ENCODE results near the gene ZDHHC24.

Gene ZDHHC24

GRCh38 chr11:66556086-66556485 is 10.2 kb upstream of the ZDHHC24 start:
- H3K9ac ChIP-seq (ENCODE audit: low read length in 2 of 2): no peak overlapping the region
- no peak overlapping the region for H3K27ac ChIP-seq (ENCODE audit: low read length)
- H3K9me3 ChIP-seq (ENCODE audit: control insufficient read depth in 2 of 2, low read length in 2 of 2): no peaks in the 10 kb centered on the region
- H3K4me3 ChIP-seq (ENCODE audit: low read length in 2 of 2): no peak overlapping the region
- H3K27me3 ChIP-seq (ENCODE audit: control insufficient read depth in 1 of 2, insufficient read depth in 2 of 2, low read length in 2 of 2): peaks cover 0 to 5% of the 10 kb centered on the region in 2 donors
- H3K36me3 ChIP-seq (ENCODE audit: control insufficient read depth in 2 of 2, insufficient read depth in 2 of 2, low read length in 2 of 2): no peaks in the 10 kb centered on the region
- H3K4me1 ChIP-seq (ENCODE audit: control insufficient read depth, insufficient read depth, low read length): peaks cover 10% of the 10 kb centered on the region

GRCh38 chr11:66555416-66555815 is 9.6 kb upstream of the ZDHHC24 start:
- H3K9me3 ChIP-seq (ENCODE audit: control insufficient read depth in 2 of 2, low read length in 2 of 2): no peaks in the 10 kb centered on the region
- H3K27ac ChIP-seq (ENCODE audit: low read length): no peak overlapping the region
- H3K9ac ChIP-seq (ENCODE audit: low read length in 2 of 2): no peak overlapping the region
- H3K4me1 ChIP-seq (ENCODE audit: control insufficient read depth, insufficient read depth, low read length): peaks cover 10% of the 10 kb centered on the region
- no peaks in the 10 kb centered on the region for H3K36me3 ChIP-seq (ENCODE audit: control insufficient read depth in 2 of 2, insufficient read depth in 2 of 2, low read length in 2 of 2)
- no peak overlapping the region for H3K4me3 ChIP-seq (ENCODE audit: low read length in 2 of 2)
- peaks cover 0 to 5% of the 10 kb centered on the region in 2 donors for H3K27me3 ChIP-seq (ENCODE audit: control insufficient read depth in 1 of 2, insufficient read depth in 2 of 2, low read length in 2 of 2)

GRCh38 chr11:66554602-66555001 is 8.8 kb upstream of the ZDHHC24 start:
- Histone ChIP-seq H3K36me3 (ENCODE audit: control insufficient read depth in 2 of 2, insufficient read depth in 2 of 2, low read length in 2 of 2) (no peaks in the 10 kb centered on the region), H3K4me3 (ENCODE audit: low read length in 2 of 2) (no peak overlapping the region), H3K27me3 (ENCODE audit: control insufficient read depth in 1 of 2, insufficient read depth in 2 of 2, low read length in 2 of 2) (peaks cover 0 to 5% of the 10 kb centered on the region in 2 donors), H3K27ac (ENCODE audit: low read length) (no peak overlapping the region), H3K4me1 (ENCODE audit: control insufficient read depth, insufficient read depth, low read length) (peaks cover 10% of the 10 kb centered on the region), H3K9ac (ENCODE audit: low read length in 2 of 2) (no peak overlapping the region), H3K9me3 (ENCODE audit: control insufficient read depth in 2 of 2, low read length in 2 of 2) (no peaks in the 10 kb centered on the region)

DNA sequence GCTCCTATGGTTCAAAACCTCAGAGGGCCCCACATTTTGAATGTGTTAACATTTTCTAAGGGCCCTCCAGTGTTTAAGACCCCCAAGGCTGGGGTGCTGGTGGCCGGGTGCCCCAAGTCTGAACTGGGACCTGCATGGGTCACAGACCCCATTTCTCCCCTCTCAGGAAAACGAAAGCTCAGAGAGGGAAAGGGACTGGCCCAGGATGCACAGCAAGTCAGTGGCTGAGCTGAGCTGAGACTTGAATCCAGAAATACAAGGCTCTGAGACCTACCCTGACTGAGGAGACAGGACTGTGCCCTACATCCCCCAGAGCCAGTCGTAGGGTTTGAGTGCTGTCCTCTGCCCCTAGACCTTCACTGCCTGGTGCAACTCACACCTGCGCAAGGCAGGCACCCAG is 5.0 kb upstream of the ZDHHC24 start:
- Histone ChIP-seq H3K4me3 (ENCODE audit: low read length in 2 of 2) (no peak overlapping the region), H3K9ac (ENCODE audit: low read length in 2 of 2) (no peak overlapping the region), H3K9me3 (ENCODE audit: control insufficient read depth in 2 of 2, low read length in 2 of 2) (no peaks in the 10 kb centered on the region), H3K27me3 (ENCODE audit: control insufficient read depth in 1 of 2, insufficient read depth in 2 of 2, low read length in 2 of 2) (peaks cover 0 to 3% of the 10 kb centered on the region in 2 donors), H3K27ac (ENCODE audit: low read length) (no peak overlapping the region), H3K4me1 (ENCODE audit: control insufficient read depth, insufficient read depth, low read length) (peaks cover 10% of the 10 kb centered on the region), H3K36me3 (ENCODE audit: control insufficient read depth in 2 of 2, insufficient read depth in 2 of 2, low read length in 2 of 2) (no peaks in the 10 kb centered on the region)

GRCh38 chr11:66549696-66550095 is 3.8 kb upstream of the ZDHHC24 start:
- H3K27me3 ChIP-seq (ENCODE audit: control insufficient read depth in 1 of 2, insufficient read depth in 2 of 2, low read length in 2 of 2): no peaks in the 10 kb centered on the region
- peaks cover 19% of the 10 kb centered on the region for H3K4me1 ChIP-seq (ENCODE audit: control insufficient read depth, insufficient read depth, low read length)
- H3K27ac ChIP-seq (ENCODE audit: low read length): no peak overlapping the region
- no peak overlapping the region for H3K9ac ChIP-seq (ENCODE audit: low read length in 2 of 2)
- H3K36me3 ChIP-seq (ENCODE audit: control insufficient read depth in 2 of 2, insufficient read depth in 2 of 2, low read length in 2 of 2): no peaks in the 10 kb centered on the region
- no peaks in the 10 kb centered on the region for H3K9me3 ChIP-seq (ENCODE audit: control insufficient read depth in 2 of 2, low read length in 2 of 2)
- H3K4me3 ChIP-seq (ENCODE audit: low read length in 2 of 2): no peak overlapping the region

DNA sequence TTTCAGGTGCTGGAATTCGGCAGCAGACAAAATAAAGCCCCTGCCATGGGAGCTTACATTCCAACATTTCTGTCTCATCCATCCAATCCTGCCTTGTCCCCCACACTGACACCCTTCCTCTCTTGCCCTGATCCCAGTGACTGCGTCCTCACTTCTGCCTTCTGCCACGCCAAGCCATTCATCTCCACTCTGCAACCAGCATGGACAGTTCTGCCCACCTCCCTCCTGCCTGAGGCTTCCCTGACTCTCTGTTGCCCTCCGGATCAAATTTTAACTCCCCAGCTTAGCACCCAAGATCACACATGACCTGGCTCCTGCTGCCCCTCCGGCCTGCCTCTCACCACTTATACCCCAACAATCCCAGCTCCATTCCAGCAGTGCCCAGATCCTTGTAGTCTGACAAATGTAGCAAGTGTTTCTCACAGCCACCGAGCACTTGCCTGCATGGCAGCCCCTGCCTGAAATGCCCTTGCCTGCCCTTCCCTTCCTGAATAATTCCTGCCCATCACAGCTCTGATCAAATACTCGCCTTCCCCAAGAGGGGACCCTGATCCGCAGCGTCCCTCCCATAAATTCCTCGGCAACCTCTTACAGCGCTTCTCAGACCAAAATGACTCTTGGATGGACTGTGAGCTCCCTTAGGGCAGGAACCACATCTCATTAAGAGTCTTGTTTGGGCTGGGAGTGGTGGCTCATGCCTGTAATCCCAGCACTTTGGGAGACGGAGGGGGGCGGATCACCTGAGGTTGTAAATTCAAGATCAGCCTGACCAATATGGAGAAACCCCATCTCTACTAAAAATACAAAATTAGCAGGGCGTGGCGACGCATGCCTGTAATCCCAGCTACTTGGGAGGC is 3.2 kb upstream of the ZDHHC24 start:
- no peak overlapping the region for H3K4me3 ChIP-seq (ENCODE audit: low read length in 2 of 2)
- H3K9ac ChIP-seq (ENCODE audit: low read length in 2 of 2): no peak overlapping the region
- no peak overlapping the region for H3K27ac ChIP-seq (ENCODE audit: low read length)
- no peaks in the 10 kb centered on the region for H3K27me3 ChIP-seq (ENCODE audit: control insufficient read depth in 1 of 2, insufficient read depth in 2 of 2, low read length in 2 of 2)
- H3K4me1 ChIP-seq (ENCODE audit: control insufficient read depth, insufficient read depth, low read length): peaks cover 24% of the 10 kb centered on the region
- no peaks in the 10 kb centered on the region for H3K9me3 ChIP-seq (ENCODE audit: control insufficient read depth in 2 of 2, low read length in 2 of 2)
- no peaks in the 10 kb centered on the region for H3K36me3 ChIP-seq (ENCODE audit: control insufficient read depth in 2 of 2, insufficient read depth in 2 of 2, low read length in 2 of 2)

DNA sequence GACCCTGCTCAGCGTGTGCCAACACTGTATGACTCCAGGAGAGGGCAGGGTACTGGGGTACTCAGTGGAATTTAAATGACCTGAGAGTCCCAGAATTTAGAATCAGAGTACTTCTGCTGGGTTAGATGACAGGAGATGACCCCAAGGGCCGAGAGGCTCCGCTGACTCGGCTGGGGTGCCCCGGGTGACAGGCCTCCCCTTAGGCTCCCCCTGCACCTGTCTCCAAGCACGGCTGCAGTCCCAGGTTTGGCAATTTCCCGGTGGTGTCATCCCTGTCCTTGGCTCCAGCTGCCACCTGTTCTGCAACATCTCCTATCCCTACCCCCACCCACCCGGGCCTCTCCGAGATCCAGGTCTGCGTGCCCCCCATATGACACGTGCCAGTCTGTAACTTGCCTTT is 2.2 kb upstream of the ZDHHC24 start:
- no peaks in the 10 kb centered on the region for H3K27me3 ChIP-seq (ENCODE audit: control insufficient read depth in 1 of 2, insufficient read depth in 2 of 2, low read length in 2 of 2)
- peaks cover 0 to 4% of the 10 kb centered on the region in 2 donors for H3K36me3 ChIP-seq (ENCODE audit: control insufficient read depth in 2 of 2, insufficient read depth in 2 of 2, low read length in 2 of 2)
- no peak overlapping the region for H3K4me3 ChIP-seq (ENCODE audit: low read length in 2 of 2)
- H3K9ac ChIP-seq (ENCODE audit: low read length in 2 of 2): no peak overlapping the region
- H3K27ac ChIP-seq (ENCODE audit: low read length): no peak overlapping the region
- peaks cover 31% of the 10 kb centered on the region for H3K4me1 ChIP-seq (ENCODE audit: control insufficient read depth, insufficient read depth, low read length)
- no peaks in the 10 kb centered on the region for H3K9me3 ChIP-seq (ENCODE audit: control insufficient read depth in 2 of 2, low read length in 2 of 2)

DNA sequence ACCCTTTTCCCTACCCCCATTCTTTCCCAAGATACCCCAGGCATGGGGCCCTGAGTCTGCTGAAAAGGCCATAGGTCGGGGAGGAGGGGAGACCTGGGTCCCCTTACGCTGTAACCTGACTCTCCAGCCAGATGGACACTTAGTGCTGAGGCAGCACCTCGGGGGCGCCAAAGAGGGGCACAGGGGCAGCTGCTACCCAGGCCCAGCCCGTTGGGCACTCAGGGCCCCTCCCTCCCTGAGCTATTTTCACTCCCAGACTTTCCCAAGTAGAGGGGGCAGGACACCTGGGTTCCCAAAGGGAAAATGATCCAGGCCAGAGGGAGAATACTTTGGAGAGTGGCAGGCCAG is 1.8 kb upstream of the ZDHHC24 start:
- Histone ChIP-seq H3K27me3 (ENCODE audit: control insufficient read depth in 1 of 2, insufficient read depth in 2 of 2, low read length in 2 of 2) (no peaks in the 10 kb centered on the region), H3K27ac (ENCODE audit: low read length) (no peak overlapping the region), H3K36me3 (ENCODE audit: control insufficient read depth in 2 of 2, insufficient read depth in 2 of 2, low read length in 2 of 2) (peaks cover 2 to 8% of the 10 kb centered on the region in 2 donors), H3K9me3 (ENCODE audit: control insufficient read depth in 2 of 2, low read length in 2 of 2) (no peaks in the 10 kb centered on the region), H3K4me3 (ENCODE audit: low read length in 2 of 2) (no peak overlapping the region), H3K4me1 (ENCODE audit: control insufficient read depth, insufficient read depth, low read length) (peaks cover 33% of the 10 kb centered on the region), H3K9ac (ENCODE audit: low read length in 2 of 2) (no peak overlapping the region)

GRCh38 chr11:66546966-66547661 is 1.3 kb upstream of the ZDHHC24 start:
- Histone ChIP-seq H3K4me1 (ENCODE audit: control insufficient read depth, insufficient read depth, low read length) (peaks cover 33% of the 10 kb centered on the region), H3K36me3 (ENCODE audit: control insufficient read depth in 2 of 2, insufficient read depth in 2 of 2, low read length in 2 of 2) (peaks cover 5 to 13% of the 10 kb centered on the region in 2 donors), H3K9ac (ENCODE audit: low read length in 2 of 2) (no peak overlapping the region), H3K27me3 (ENCODE audit: control insufficient read depth in 1 of 2, insufficient read depth in 2 of 2, low read length in 2 of 2) (no peaks in the 10 kb centered on the region), H3K9me3 (ENCODE audit: control insufficient read depth in 2 of 2, low read length in 2 of 2) (no peaks in the 10 kb centered on the region), H3K4me3 (ENCODE audit: low read length in 2 of 2) (no peak overlapping the region), H3K27ac (ENCODE audit: low read length) (no peak overlapping the region)

GRCh38 chr11:66546368-66546965 is 619 bp upstream of the ZDHHC24 start, which contains the start of gene ACTN3:
Gene ACTN3, plus strand, starts transcription at chr11:66546903. Its CDS starts 35 bp downstream, at chr11:66546938.
- H3K4me3 ChIP-seq (ENCODE audit: low read length in 2 of 2): peak within 1 kb of the TSS; percentile 75 to 80
- no peaks in the 10 kb centered on the region for H3K9me3 ChIP-seq (ENCODE audit: control insufficient read depth in 2 of 2, low read length in 2 of 2)
- peak within 1 kb of the TSS; percentile 78 to 81 for H3K9ac ChIP-seq (ENCODE audit: low read length in 2 of 2)
- H3K4me1 ChIP-seq (ENCODE audit: control insufficient read depth, insufficient read depth, low read length): peaks cover 33% of the 10 kb centered on the region
- H3K36me3 ChIP-seq (ENCODE audit: control insufficient read depth in 2 of 2, insufficient read depth in 2 of 2, low read length in 2 of 2): peaks cover 10 to 14% of the 10 kb centered on the region in 2 donors
- peak within 1 kb of the TSS; percentile 60 for H3K27ac ChIP-seq (ENCODE audit: low read length)
- H3K27me3 ChIP-seq (ENCODE audit: control insufficient read depth in 1 of 2, insufficient read depth in 2 of 2, low read length in 2 of 2): no peaks in the 10 kb centered on the region

Data from stomach smooth muscle (tissue), 2 donors.